ENCODE results near the gene RENBP. TPM values are rescaled to one million over a fixed set of nuclear protein-coding genes. Genes with fewer than 3 reads are reported as not detected.
A peak's percentile ranks its signal among the peaks of the same experiment; 100 is the strongest.

The RENBP gene
- total and polyA plus RNA-seq, 2 of the 13 experiments (the other 11 are each of a cell fraction or from before 2014, with no cell fraction given) = 1.4 to 2.6 TPM

DNA sequence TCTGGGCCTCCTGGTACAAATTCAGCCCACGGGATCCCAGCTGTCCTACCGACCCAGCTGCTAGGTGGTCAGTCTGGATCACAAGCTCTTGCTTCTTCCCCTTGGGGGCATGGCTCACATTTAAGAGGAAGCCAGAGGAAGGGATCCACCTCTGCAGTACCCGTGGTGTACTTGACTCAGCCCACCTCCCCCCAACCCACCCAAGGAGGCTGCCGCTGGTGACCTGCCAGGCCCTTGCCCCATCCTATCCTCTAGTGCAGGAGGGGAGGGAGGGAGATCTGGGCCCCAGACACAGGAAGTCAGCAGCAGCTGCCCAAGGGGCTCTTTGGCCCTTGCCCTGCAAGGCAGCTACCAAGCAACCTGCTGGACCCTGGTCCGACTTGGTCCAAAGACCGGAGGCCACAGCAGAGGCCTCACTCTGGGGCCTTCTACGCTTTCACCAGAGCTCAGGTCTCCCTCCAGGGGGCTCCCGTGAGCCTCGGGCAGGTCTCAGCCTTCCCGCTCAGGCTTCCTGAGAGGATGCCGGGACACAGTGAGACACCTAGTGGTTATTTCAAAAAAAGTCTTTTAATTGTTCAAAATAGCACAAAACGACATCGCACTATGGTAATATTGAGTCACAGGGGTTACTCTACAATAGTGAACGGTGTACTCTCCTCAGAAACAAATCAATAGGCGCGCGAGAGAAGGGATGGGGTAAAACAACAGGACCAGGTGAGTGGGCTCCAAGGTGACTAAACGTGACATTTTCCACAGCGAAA lies 2.7 kb upstream of the RENBP start (continued):
- TF ChIP-seq, protein P1, sequence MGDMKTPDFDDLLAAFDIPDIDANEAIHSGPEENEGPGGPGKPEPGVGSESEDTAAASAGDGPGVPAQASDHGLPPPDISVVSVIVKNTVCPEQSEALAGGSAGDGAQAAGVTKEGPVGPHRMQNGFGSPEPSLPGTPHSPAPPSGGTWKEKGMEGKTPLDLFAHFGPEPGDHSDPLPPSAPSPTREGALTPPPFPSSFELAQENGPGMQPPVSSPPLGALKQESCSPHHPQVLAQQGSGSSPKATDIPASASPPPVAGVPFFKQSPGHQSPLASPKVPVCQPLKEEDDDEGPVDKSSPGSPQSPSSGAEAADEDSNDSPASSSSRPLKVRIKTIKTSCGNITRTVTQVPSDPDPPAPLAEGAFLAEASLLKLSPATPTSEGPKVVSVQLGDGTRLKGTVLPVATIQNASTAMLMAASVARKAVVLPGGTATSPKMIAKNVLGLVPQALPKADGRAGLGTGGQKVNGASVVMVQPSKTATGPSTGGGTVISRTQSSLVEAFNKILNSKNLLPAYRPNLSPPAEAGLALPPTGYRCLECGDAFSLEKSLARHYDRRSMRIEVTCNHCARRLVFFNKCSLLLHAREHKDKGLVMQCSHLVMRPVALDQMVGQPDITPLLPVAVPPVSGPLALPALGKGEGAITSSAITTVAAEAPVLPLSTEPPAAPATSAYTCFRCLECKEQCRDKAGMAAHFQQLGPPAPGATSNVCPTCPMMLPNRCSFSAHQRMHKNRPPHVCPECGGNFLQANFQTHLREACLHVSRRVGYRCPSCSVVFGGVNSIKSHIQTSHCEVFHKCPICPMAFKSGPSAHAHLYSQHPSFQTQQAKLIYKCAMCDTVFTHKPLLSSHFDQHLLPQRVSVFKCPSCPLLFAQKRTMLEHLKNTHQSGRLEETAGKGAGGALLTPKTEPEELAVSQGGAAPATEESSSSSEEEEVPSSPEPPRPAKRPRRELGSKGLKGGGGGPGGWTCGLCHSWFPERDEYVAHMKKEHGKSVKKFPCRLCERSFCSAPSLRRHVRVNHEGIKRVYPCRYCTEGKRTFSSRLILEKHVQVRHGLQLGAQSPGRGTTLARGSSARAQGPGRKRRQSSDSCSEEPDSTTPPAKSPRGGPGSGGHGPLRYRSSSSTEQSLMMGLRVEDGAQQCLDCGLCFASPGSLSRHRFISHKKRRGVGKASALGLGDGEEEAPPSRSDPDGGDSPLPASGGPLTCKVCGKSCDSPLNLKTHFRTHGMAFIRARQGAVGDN (CRISPR knock-in tag; IDR thresholded peaks at IDR 0.05) = peak; percentile 63
- peak; percentile 78 for TF ChIP-seq AGO2 (optimal IDR thresholded peaks at IDR 0.05; ENCODE audit: low read depth, low read length)
- TF ChIP-seq, protein P2, sequence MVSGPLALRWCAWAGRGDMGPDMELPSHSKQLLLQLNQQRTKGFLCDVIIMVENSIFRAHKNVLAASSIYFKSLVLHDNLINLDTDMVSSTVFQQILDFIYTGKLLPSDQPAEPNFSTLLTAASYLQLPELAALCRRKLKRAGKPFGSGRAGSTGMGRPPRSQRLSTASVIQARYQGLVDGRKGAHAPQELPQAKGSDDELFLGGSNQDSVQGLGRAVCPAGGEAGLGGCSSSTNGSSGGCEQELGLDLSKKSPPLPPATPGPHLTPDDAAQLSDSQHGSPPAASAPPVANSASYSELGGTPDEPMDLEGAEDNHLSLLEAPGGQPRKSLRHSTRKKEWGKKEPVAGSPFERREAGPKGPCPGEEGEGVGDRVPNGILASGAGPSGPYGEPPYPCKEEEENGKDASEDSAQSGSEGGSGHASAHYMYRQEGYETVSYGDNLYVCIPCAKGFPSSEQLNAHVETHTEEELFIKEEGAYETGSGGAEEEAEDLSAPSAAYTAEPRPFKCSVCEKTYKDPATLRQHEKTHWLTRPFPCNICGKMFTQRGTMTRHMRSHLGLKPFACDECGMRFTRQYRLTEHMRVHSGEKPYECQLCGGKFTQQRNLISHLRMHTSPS (CRISPR knock-in tag; IDR thresholded peaks at IDR 0.05; ENCODE audit: low read depth) = peak; percentile 40; the same call in 1 of the 2 replicates
- TF ChIP-seq, protein P3, sequence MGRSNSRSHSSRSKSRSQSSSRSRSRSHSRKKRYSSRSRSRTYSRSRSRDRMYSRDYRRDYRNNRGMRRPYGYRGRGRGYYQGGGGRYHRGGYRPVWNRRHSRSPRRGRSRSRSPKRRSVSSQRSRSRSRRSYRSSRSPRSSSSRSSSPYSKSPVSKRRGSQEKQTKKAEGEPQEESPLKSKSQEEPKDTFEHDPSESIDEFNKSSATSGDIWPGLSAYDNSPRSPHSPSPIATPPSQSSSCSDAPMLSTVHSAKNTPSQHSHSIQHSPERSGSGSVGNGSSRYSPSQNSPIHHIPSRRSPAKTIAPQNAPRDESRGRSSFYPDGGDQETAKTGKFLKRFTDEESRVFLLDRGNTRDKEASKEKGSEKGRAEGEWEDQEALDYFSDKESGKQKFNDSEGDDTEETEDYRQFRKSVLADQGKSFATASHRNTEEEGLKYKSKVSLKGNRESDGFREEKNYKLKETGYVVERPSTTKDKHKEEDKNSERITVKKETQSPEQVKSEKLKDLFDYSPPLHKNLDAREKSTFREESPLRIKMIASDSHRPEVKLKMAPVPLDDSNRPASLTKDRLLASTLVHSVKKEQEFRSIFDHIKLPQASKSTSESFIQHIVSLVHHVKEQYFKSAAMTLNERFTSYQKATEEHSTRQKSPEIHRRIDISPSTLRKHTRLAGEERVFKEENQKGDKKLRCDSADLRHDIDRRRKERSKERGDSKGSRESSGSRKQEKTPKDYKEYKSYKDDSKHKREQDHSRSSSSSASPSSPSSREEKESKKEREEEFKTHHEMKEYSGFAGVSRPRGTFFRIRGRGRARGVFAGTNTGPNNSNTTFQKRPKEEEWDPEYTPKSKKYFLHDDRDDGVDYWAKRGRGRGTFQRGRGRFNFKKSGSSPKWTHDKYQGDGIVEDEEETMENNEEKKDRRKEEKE (IDR thresholded peaks at IDR 0.05) = no peak
- TF ChIP-seq ZFYVE20 (CRISPR knock-in tag; IDR thresholded peaks at IDR 0.05; ENCODE audit: borderline replicate concordance, low read depth) = no peak
- TF ChIP-seq SOX13 (IDR thresholded peaks at IDR 0.05) = no peak
- no peak for TF ChIP-seq SOX13 (CRISPR knock-in tag; conservative IDR thresholded peaks at IDR 0.05 in 1 of 2, IDR thresholded peaks at IDR 0.05 in 1 of 2)
- TF ChIP-seq NRL (CRISPR knock-in tag; IDR thresholded peaks at IDR 0.05; ENCODE audit: borderline replicate concordance) = no peak
- TF ChIP-seq ZMYM3 (CRISPR knock-in tag; IDR thresholded peaks at IDR 0.05) = peak; percentile 69
- TF ChIP-seq SMAD1 (CRISPR knock-in tag; IDR thresholded peaks at IDR 0.05; ENCODE audit: borderline replicate concordance, low read depth) = no peak
- TF ChIP-seq, protein P4, sequence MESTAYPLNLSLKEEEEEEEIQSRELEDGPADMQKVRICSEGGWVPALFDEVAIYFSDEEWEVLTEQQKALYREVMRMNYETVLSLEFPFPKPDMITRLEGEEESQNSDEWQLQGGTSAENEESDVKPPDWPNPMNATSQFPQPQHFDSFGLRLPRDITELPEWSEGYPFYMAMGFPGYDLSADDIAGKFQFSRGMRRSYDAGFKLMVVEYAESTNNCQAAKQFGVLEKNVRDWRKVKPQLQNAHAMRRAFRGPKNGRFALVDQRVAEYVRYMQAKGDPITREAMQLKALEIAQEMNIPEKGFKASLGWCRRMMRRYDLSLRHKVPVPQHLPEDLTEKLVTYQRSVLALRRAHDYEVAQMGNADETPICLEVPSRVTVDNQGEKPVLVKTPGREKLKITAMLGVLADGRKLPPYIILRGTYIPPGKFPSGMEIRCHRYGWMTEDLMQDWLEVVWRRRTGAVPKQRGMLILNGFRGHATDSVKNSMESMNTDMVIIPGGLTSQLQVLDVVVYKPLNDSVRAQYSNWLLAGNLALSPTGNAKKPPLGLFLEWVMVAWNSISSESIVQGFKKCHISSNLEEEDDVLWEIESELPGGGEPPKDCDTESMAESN (CRISPR knock-in tag; conservative IDR thresholded peaks at IDR 0.05) = peak; percentile 45; the same call in 1 of the 2 replicates
- TF ChIP-seq, protein P5, sequence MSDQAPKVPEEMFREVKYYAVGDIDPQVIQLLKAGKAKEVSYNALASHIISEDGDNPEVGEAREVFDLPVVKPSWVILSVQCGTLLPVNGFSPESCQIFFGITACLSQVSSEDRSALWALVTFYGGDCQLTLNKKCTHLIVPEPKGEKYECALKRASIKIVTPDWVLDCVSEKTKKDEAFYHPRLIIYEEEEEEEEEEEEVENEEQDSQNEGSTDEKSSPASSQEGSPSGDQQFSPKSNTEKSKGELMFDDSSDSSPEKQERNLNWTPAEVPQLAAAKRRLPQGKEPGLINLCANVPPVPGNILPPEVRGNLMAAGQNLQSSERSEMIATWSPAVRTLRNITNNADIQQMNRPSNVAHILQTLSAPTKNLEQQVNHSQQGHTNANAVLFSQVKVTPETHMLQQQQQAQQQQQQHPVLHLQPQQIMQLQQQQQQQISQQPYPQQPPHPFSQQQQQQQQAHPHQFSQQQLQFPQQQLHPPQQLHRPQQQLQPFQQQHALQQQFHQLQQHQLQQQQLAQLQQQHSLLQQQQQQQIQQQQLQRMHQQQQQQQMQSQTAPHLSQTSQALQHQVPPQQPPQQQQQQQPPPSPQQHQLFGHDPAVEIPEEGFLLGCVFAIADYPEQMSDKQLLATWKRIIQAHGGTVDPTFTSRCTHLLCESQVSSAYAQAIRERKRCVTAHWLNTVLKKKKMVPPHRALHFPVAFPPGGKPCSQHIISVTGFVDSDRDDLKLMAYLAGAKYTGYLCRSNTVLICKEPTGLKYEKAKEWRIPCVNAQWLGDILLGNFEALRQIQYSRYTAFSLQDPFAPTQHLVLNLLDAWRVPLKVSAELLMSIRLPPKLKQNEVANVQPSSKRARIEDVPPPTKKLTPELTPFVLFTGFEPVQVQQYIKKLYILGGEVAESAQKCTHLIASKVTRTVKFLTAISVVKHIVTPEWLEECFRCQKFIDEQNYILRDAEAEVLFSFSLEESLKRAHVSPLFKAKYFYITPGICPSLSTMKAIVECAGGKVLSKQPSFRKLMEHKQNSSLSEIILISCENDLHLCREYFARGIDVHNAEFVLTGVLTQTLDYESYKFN (CRISPR knock-in tag; conservative IDR thresholded peaks at IDR 0.05) = peak; percentile 83
- TF ChIP-seq TOPORS (CRISPR knock-in tag; IDR thresholded peaks at IDR 0.05) = no peak

All from HepG2 (cell line).